Bone marrow (tissue), 2 donors: ENCODE results near the gene SLC43A1.

Experiments
- DNase-seq, 2 donors: peaks; one replicate each; lab custom pipeline; 2025; lab: John Stamatoyannopoulos, UW

SLC43A1 gene

GRCh38 chr11:57527056-57527631, 11.6 kb upstream of the SLC43A1 start:
- peak; percentile 17 to 54 for DNase-seq

- no peak for DNase-seq
Observed at GRCh38 chr11:57523419-57523818, 7.9 kb upstream of the SLC43A1 start.

GRCh38 chr11:57521116-57521515, 5.6 kb upstream of the SLC43A1 start:
- DNase-seq = no peak

- no peak for DNase-seq
Observed at GRCh38 chr11:57516061-57516443, 550 bp upstream of the SLC43A1 start.

- peak in 1 of 2 donors; percentile 26 for DNase-seq
Observed at GRCh38 chr11:57514538-57515331, 767 bp downstream of the SLC43A1 start.

- peak in 1 of 2 donors; percentile 27 for DNase-seq
Observed at GRCh38 chr11:57513911-57514537, 1.5 kb downstream of the SLC43A1 start.

- DNase-seq = no peak
Observed at GRCh38 chr11:57513452-57513795, 2.1 kb downstream of the SLC43A1 start.

GRCh38 chr11:57512646-57513451, 2.7 kb downstream of the SLC43A1 start:
- no peak for DNase-seq

- DNase-seq = no peak
Observed at GRCh38 chr11:57511741-57512430, 3.6 kb downstream of the SLC43A1 start.

GRCh38 chr11:57508341-57509170, 6.9 kb downstream of the SLC43A1 start:
- no peak for DNase-seq

GRCh38 chr11:57506522-57506921, 9.0 kb downstream of the SLC43A1 start:
- no peak for DNase-seq

GRCh38 chr11:57504511-57504910, 11.0 kb downstream of the SLC43A1 start:
- no peak for DNase-seq

GRCh38 chr11:57502870-57503269, 12.6 kb downstream of the SLC43A1 start:
- DNase-seq = no peak

- DNase-seq = no peak
Observed at GRCh38 chr11:57502376-57502775, 13.1 kb downstream of the SLC43A1 start.

- DNase-seq = no peak
Observed at GRCh38 chr11:57501953-57502352, 13.5 kb downstream of the SLC43A1 start.

- no peak for DNase-seq
Observed at GRCh38 chr11:57500926-57501325, 14.6 kb downstream of the SLC43A1 start.

GRCh38 chr11:57500515-57500914, 15.0 kb downstream of the SLC43A1 start:
- no peak for DNase-seq

- DNase-seq = no peak
Observed at GRCh38 chr11:57499983-57500461, 15.5 kb downstream of the SLC43A1 start.

GRCh38 chr11:57499413-57499982, 16.0 kb downstream of the SLC43A1 start:
- no peak for DNase-seq

GRCh38 chr11:57498540-57498939, 17.0 kb downstream of the SLC43A1 start:
- DNase-seq = no peak
